Panc1 (cell line): Measurements from ENCODE around the gene TRAF7. TPM values are rescaled to one million over a fixed set of nuclear protein-coding genes. Genes with fewer than 3 reads are reported as not detected.
"Not testable (repeated sequence)": the region's sequence is repeated elsewhere in the genome, so short reads cannot be mapped to it uniquely, and the experiment has no call there.

Source experiments
- ATAC-seq: fragments of 200-7000 bp; cut with Tn5 transposase; 2 replicates; pipeline ENCODE4 v1.9.1; 2020; ENCODE audit warnings: mild to moderate bottlenecking, moderate library complexity
- BruUV-seq: library from RNA; stranded (reverse); fragments of 400-500 nt; replicated peaks from 2 replicates; lab custom pipeline; 2021; lab: Mats Ljungman, UMichigan
- CTCF ChIA-PET: fragments of 300-600 bp; sonication (Branson Sonifier 250); formaldehyde crosslinking; loops from one replicate; lab custom pipeline; 2022; ENCODE audit warnings: antibody characterized with exemption; lab: Charles Lee
- POLR2A ChIA-PET: fragments of 300-600 bp; sonication (Branson Sonifier 250); formaldehyde crosslinking; loops from one replicate; lab custom pipeline; 2022; ENCODE audit warnings: antibody characterized with exemption; lab: Charles Lee
- DNase-seq: peaks from one replicate; pipeline ENCODE4 v3.0.0-alpha.2; 2010; ENCODE audit warnings: low read depth, low spot score
- H3K27ac ChIP-seq: 2 replicates; pipeline ENCODE4 v1.5.1; 2011; ENCODE audit warnings: mild to moderate bottlenecking, low read length, inconsistent platforms
- H3K27me3 ChIP-seq: fragments of 200-500 bp; sonication (Bioruptor generic); 2 replicates; pipeline ENCODE4 v1.6.0; 2014; ENCODE audit warnings: low read length, inconsistent platforms; ENCODE audit not compliant: control insufficient read depth, insufficient read depth
- H3K36me3 ChIP-seq: fragments of 200-500 bp; sonication (Bioruptor generic); 2 replicates; pipeline ENCODE4 v1.5.1; 2014; ENCODE audit warnings: inconsistent platforms, mild to moderate bottlenecking, low read length, moderate library complexity; ENCODE audit not compliant: control insufficient read depth, insufficient read depth
- H3K4me1 ChIP-seq: 2 replicates; pipeline ENCODE4 v1.5.1; 2011; ENCODE audit warnings: inconsistent platforms, mild to moderate bottlenecking, low read length, moderate library complexity; ENCODE audit not compliant: control insufficient read depth, insufficient read depth
- H3K4me3 ChIP-seq, 2 experiments: 2 replicates each; pipeline ENCODE4 v1.5.1; 2011 to 2012; ENCODE audit warnings: low read depth in 2 of 2, low read length in 2 of 2, mild to moderate bottlenecking in 2 of 2, inconsistent platforms in 1 of 2, moderate library complexity in 1 of 2
- H3K9me3 ChIP-seq: fragments of 200-500 bp; sonication (Bioruptor generic); 2 replicates; pipeline ENCODE4 v1.5.1; 2014; ENCODE audit warnings: low read depth, mild to moderate bottlenecking, inconsistent platforms, low read length, moderate library complexity; ENCODE audit not compliant: control insufficient read depth, insufficient read depth
- POLR2AphosphoS5 ChIP-seq: IDR thresholded peaks from 2 replicates; pipeline ENCODE4 v1.6.1; 2012; ENCODE audit warnings: mild to moderate bottlenecking, low read depth, low read length, moderate library complexity
- SIN3A ChIP-seq: IDR thresholded peaks from 2 replicates; pipeline ENCODE4 v1.6.1; 2012; ENCODE audit warnings: low read depth, mild to moderate bottlenecking, low read length, moderate library complexity, borderline replicate concordance; ENCODE audit not compliant: insufficient read depth
- TCF7L2 ChIP-seq: IDR thresholded peaks from 2 replicates; pipeline ENCODE4 v1.6.1; 2011; ENCODE audit warnings: mild to moderate bottlenecking, low read depth, low read length, inconsistent platforms
- in situ Hi-C: cut with HindIII; loops from 2 replicates; pipeline ENCODE4 v1.10.0; 2016; ENCODE audit warnings: low sequenced_read_pairs, low pct_unique_long_range_greater_than_20kb
- intact Hi-C: fragments of 100-400 bp; cut with micrococcal nuclease; formaldehyde crosslinking; loops from one replicate; pipeline ENCODE4 v1.10.0; 2022; ENCODE audit not compliant: unreplicated experiment
- total RNA-seq: library from RNA; stranded (reverse); gene quantifications from one replicate; pipeline ENCODE4 v1.2.1, GENCODE V29; 2021; ENCODE audit not compliant: unreplicated experiment
- TF ChIP-seq, protein P1 (sequence below): fragments of 450-650 bp; IDR thresholded peaks from 2 replicates; pipeline ENCODE4 v1.5.1; 2017; ENCODE audit warnings: mild to moderate bottlenecking
- TF ChIP-seq, protein P2 (sequence below), 2 experiments: IDR thresholded peaks; 2 replicates each; pipeline ENCODE4 v1.6.1; 2011 to 2012; ENCODE audit warnings: low read depth in 2 of 2, control low read depth in 1 of 2, low read length in 1 of 2, mild to moderate bottlenecking in 1 of 2, moderate library complexity in 1 of 2; ENCODE audit not compliant: insufficient read depth in 1 of 2

Gene TRAF7
- total RNA-seq, 1 experiment from 2014 or later, result 108 TPM

DNA sequence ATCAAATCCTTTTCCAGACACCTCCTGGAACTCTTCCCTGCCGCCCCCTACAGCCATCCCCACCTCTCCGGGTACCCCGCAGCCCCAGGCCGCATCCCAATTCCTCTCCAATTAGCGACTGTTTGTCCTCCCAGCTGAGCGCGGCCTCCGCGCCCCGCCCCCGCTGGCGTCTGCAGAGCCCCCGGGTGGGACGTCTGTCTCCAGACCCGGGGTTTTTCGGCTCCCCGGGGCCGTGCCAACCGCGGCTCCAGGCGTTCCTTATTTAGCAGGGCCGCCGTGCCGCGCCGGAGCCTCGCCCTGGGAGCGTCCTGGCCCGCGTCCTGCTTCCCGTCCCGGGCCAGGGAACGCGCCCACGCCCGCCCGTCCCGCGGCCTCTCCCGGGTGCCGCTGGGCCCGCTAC is 20.5 kb upstream of the TRAF7 start:
- BruUV-seq, ATAC-seq, H3K36me3 ChIP-seq, POLR2A ChIA-PET, DNase-seq, CTCF ChIA-PET, H3K9me3 ChIP-seq, H3K27ac ChIP-seq, in situ Hi-C loops, intact Hi-C loops, H3K27me3 ChIP-seq, H3K4me1 ChIP-seq: not testable (repeated sequence)
- peak overlapping the region; percentile 49 to 52 for H3K4me3 ChIP-seq

DNA sequence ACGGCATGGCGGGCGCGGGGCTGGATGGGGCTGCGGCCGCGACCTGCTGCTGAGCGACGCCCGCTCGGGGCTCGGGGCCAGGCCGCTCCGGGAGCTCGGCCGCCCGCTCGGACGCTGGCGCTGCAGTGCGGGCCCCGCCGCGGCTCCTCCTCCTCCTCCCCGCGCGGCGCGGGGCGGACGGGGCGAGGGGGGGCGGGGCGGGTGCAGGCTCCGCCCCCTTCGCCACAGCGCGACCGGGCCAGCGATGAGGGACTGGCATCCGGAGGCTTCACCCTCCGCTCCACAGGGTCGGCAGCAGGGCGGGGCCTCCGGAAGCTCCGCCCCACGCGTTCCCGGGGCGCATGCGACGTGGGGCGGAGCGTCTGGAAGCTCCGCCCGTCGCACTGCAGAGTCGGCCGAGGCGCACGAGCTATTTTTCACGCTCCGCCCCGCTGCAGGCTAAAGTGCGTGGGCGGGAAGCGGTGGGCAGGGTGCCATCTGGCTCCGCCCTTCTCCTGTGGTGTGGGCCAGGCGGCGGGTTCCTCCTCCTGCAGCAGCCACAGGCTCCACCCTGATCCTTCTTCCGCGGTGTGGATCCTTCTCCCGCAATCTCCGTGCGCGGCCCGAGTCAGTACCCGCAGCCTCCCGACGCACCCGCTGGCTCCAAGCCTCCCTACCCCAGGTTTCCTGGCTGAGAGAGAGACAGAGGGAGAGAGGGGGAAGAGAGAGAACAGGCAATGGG is 19.7 kb upstream of the TRAF7 start, which contains the start of gene PKD1:
Gene PKD1 (minus strand): TSS at position 129 of the 721 bp plus-strand sequence. CDS start 209 bp downstream, outside the sequence.
- CTCF ChIA-PET, result interaction anchor here (0.5 kb wide), 1 partner anchor 88 kb away, joined by 3 read pairs; the partner anchor contains the start of genes NTHL1 and TSC2
- peak; percentile 89 for ATAC-seq

GRCh38 chr16:2142942-2143877 is 12.4 kb upstream of the TRAF7 start:
- ChIA-PET CTCF (no interaction called here), POLR2A (no interaction called here)
- intact Hi-C loops, result loop anchor here (10.0 kb wide), 1 partner anchor 118 kb away; the partner anchor contains the start of gene NHERF2
- no TSS peak for BruUV-seq
- DNase-seq (no peak), ATAC-seq (no peak)
- no peaks in the 10 kb centered on the region for H3K36me3 ChIP-seq
- no peaks in the 10 kb centered on the region for H3K27me3 ChIP-seq
- peaks cover 17% of the 10 kb centered on the region for H3K4me1 ChIP-seq
- TF ChIP-seq, protein P1, sequence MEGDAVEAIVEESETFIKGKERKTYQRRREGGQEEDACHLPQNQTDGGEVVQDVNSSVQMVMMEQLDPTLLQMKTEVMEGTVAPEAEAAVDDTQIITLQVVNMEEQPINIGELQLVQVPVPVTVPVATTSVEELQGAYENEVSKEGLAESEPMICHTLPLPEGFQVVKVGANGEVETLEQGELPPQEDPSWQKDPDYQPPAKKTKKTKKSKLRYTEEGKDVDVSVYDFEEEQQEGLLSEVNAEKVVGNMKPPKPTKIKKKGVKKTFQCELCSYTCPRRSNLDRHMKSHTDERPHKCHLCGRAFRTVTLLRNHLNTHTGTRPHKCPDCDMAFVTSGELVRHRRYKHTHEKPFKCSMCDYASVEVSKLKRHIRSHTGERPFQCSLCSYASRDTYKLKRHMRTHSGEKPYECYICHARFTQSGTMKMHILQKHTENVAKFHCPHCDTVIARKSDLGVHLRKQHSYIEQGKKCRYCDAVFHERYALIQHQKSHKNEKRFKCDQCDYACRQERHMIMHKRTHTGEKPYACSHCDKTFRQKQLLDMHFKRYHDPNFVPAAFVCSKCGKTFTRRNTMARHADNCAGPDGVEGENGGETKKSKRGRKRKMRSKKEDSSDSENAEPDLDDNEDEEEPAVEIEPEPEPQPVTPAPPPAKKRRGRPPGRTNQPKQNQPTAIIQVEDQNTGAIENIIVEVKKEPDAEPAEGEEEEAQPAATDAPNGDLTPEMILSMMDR, result no peak
- no peak for TF ChIP-seq TCF7L2
- TF ChIP-seq POLR2AphosphoS5, result no peak
- TF ChIP-seq SIN3A, result no peak
- TF ChIP-seq, protein P2, sequence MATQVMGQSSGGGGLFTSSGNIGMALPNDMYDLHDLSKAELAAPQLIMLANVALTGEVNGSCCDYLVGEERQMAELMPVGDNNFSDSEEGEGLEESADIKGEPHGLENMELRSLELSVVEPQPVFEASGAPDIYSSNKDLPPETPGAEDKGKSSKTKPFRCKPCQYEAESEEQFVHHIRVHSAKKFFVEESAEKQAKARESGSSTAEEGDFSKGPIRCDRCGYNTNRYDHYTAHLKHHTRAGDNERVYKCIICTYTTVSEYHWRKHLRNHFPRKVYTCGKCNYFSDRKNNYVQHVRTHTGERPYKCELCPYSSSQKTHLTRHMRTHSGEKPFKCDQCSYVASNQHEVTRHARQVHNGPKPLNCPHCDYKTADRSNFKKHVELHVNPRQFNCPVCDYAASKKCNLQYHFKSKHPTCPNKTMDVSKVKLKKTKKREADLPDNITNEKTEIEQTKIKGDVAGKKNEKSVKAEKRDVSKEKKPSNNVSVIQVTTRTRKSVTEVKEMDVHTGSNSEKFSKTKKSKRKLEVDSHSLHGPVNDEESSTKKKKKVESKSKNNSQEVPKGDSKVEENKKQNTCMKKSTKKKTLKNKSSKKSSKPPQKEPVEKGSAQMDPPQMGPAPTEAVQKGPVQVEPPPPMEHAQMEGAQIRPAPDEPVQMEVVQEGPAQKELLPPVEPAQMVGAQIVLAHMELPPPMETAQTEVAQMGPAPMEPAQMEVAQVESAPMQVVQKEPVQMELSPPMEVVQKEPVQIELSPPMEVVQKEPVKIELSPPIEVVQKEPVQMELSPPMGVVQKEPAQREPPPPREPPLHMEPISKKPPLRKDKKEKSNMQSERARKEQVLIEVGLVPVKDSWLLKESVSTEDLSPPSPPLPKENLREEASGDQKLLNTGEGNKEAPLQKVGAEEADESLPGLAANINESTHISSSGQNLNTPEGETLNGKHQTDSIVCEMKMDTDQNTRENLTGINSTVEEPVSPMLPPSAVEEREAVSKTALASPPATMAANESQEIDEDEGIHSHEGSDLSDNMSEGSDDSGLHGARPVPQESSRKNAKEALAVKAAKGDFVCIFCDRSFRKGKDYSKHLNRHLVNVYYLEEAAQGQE (IDR thresholded peaks at IDR 0.05; ENCODE audit: insufficient read depth in 1 of 2, low read depth in 2 of 2, low read length in 1 of 2), result no peak
- no peak overlapping the region for H3K4me3 ChIP-seq
- H3K27ac ChIP-seq, result no peak overlapping the region
- H3K9me3 ChIP-seq, result no peaks in the 10 kb centered on the region
- in situ Hi-C loops, result no loop called here

More for the DNA sequence above, 19.7 kb upstream of the TRAF7 start, which contains the start of gene PKD1:
- H3K4me1 ChIP-seq, in situ Hi-C loops, H3K27me3 ChIP-seq, H3K36me3 ChIP-seq, intact Hi-C loops, H3K9me3 ChIP-seq, BruUV-seq, DNase-seq: not testable (repeated sequence)
- H3K27ac ChIP-seq, result peak within 1 kb of the TSS; percentile 79
- H3K4me3 ChIP-seq, result peak within 1 kb of the TSS; percentile 49 to 57
- POLR2A ChIA-PET, result interaction anchor here (0.7 kb wide), 1 partner anchor 14 kb away, joined by 3 read pairs; no protein-coding TSS in a partner anchor
